22Rv1 (cell line): ENCODE results near the gene IGF2BP2.

ENCODE experiments used
- H3K27ac ChIP-seq: fragments of 450-650 bp; 2 replicates; pipeline ENCODE4 v1.5.1; 2017
- CTCF ChIP-seq: fragments of 450-650 bp; IDR thresholded peaks from 2 replicates; pipeline ENCODE4 v1.5.1; 2017; ENCODE audit warnings: mild to moderate bottlenecking
- ZFX ChIP-seq: fragments of 450-650 bp; IDR thresholded peaks from 2 replicates; pipeline ENCODE4 v1.6.1; 2017; ENCODE audit warnings: antibody characterized with exemption, borderline replicate concordance

IGF2BP2 gene

GRCh38 chr3:185837414-185837813 is 12.6 kb upstream of the IGF2BP2 start:
- no peak for TF ChIP-seq CTCF
- no peak for TF ChIP-seq ZFX
- H3K27ac ChIP-seq = no peak overlapping the region

DNA sequence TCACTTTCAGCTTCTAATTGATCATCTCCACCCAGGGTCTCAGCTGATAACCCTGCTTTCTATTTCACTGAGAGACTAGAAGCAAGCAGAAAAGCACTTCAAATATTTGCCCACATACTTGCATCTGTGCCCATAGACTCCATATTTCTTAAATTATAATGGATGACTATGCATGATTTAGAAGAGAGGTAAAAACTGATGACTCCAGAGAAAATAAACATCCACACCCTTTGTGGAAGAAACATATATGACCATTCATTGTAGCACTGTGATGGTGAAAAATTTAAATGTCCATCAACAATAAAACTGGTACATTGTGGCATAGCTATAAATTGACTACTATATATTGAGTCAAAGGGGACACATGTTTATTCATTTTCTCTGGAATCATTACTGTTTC is 7.1 kb upstream of the IGF2BP2 start:
- H3K27ac ChIP-seq = no peak overlapping the region
- no peak for TF ChIP-seq ZFX
- no peak for TF ChIP-seq CTCF

- H3K27ac ChIP-seq = no peak overlapping the region
- TF ChIP-seq CTCF (no peak), ZFX (no peak)
Measured at GRCh38 chr3:185831195-185831594, 6.4 kb upstream of the IGF2BP2 start.

GRCh38 chr3:185830018-185830797 is 5.4 kb upstream of the IGF2BP2 start:
- no peak overlapping the region for H3K27ac ChIP-seq
- TF ChIP-seq CTCF (no peak), ZFX (no peak)

- H3K27ac ChIP-seq = no peak overlapping the region
- TF ChIP-seq ZFX (no peak), CTCF (no peak)
Measured at GRCh38 chr3:185828755-185829154, 3.9 kb upstream of the IGF2BP2 start.

DNA sequence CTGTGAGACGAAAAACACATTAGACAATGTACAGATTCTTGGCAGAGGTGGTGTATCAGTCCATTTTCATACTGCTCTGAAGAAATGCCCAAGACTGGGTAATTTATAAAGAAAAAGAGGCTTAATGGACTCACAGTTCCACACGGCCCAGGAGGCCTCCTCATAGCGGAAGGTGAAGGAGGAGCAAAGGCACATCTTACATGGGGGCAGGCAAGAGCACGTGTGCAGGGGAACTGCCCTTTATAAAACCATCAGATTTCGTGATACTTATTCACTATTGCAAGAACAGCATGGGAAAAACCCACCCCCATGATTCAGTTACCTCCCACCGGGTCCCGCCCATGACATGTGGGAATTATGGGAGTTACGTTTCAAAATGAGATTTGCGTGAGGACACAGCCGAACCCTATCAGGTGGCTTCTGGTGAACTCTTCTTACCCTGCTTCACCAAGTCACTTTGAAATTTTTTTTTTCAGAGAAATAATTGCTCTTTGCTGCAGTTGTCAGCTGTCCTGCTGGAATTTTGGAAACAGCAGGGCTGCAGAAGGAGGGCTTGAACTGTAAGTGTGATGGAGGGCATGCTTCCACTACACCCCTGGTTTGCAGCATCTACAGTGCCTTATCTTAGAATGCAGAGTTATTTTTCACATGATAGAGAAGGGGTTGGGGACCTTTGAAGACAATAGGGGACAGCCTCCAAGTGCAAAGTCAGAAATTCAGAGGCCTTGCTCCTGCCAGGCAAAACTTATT is 2.9 kb upstream of the IGF2BP2 start:
- no peak for TF ChIP-seq ZFX
- no peak for TF ChIP-seq CTCF
- H3K27ac ChIP-seq = no peak overlapping the region
